Panc1 (cell line): ENCODE data around the gene DBH. TPM values are rescaled to one million over a fixed set of nuclear protein-coding genes. Genes with fewer than 3 reads are reported as not detected.

Experiments
- ATAC-seq: fragments of 200-7000 bp; cut with Tn5 transposase; 2 replicates; pipeline ENCODE4 v1.9.1; 2020; ENCODE audit warnings: mild to moderate bottlenecking, moderate library complexity
- BruUV-seq: library from RNA; stranded (reverse); fragments of 400-500 nt; replicated peaks from 2 replicates; lab custom pipeline; 2021; lab: Mats Ljungman, UMichigan
- CTCF ChIA-PET: fragments of 300-600 bp; sonication (Branson Sonifier 250); formaldehyde crosslinking; loops from one replicate; lab custom pipeline; 2022; ENCODE audit warnings: antibody characterized with exemption; lab: Charles Lee
- POLR2A ChIA-PET: fragments of 300-600 bp; sonication (Branson Sonifier 250); formaldehyde crosslinking; loops from one replicate; lab custom pipeline; 2022; ENCODE audit warnings: antibody characterized with exemption; lab: Charles Lee
- DNase-seq: peaks from one replicate; pipeline ENCODE4 v3.0.0-alpha.2; 2010; ENCODE audit warnings: low read depth, low spot score
- H3K27ac ChIP-seq: 2 replicates; pipeline ENCODE4 v1.5.1; 2011; ENCODE audit warnings: mild to moderate bottlenecking, low read length, inconsistent platforms
- H3K27me3 ChIP-seq: fragments of 200-500 bp; sonication (Bioruptor generic); 2 replicates; pipeline ENCODE4 v1.6.0; 2014; ENCODE audit warnings: low read length, inconsistent platforms; ENCODE audit not compliant: control insufficient read depth, insufficient read depth
- H3K36me3 ChIP-seq: fragments of 200-500 bp; sonication (Bioruptor generic); 2 replicates; pipeline ENCODE4 v1.5.1; 2014; ENCODE audit warnings: inconsistent platforms, mild to moderate bottlenecking, low read length, moderate library complexity; ENCODE audit not compliant: control insufficient read depth, insufficient read depth
- H3K4me1 ChIP-seq: 2 replicates; pipeline ENCODE4 v1.5.1; 2011; ENCODE audit warnings: inconsistent platforms, mild to moderate bottlenecking, low read length, moderate library complexity; ENCODE audit not compliant: control insufficient read depth, insufficient read depth
- H3K4me3 ChIP-seq, 2 experiments: 2 replicates each; pipeline ENCODE4 v1.5.1; 2011 to 2012; ENCODE audit warnings: low read depth in 2 of 2, low read length in 2 of 2, mild to moderate bottlenecking in 2 of 2, inconsistent platforms in 1 of 2, moderate library complexity in 1 of 2
- H3K9me3 ChIP-seq: fragments of 200-500 bp; sonication (Bioruptor generic); 2 replicates; pipeline ENCODE4 v1.5.1; 2014; ENCODE audit warnings: low read depth, mild to moderate bottlenecking, inconsistent platforms, low read length, moderate library complexity; ENCODE audit not compliant: control insufficient read depth, insufficient read depth
- CTCF ChIP-seq: fragments of 450-650 bp; IDR thresholded peaks from 2 replicates; pipeline ENCODE4 v1.5.1; 2017; ENCODE audit warnings: mild to moderate bottlenecking
- POLR2AphosphoS5 ChIP-seq: IDR thresholded peaks from 2 replicates; pipeline ENCODE4 v1.6.1; 2012; ENCODE audit warnings: mild to moderate bottlenecking, low read depth, low read length, moderate library complexity
- REST ChIP-seq, 2 experiments: IDR thresholded peaks; 2 replicates each; pipeline ENCODE4 v1.6.1; 2011 to 2012; ENCODE audit warnings: low read depth in 2 of 2, control low read depth in 1 of 2, low read length in 1 of 2, mild to moderate bottlenecking in 1 of 2, moderate library complexity in 1 of 2; ENCODE audit not compliant: insufficient read depth in 1 of 2
- SIN3A ChIP-seq: IDR thresholded peaks from 2 replicates; pipeline ENCODE4 v1.6.1; 2012; ENCODE audit warnings: low read depth, mild to moderate bottlenecking, low read length, moderate library complexity, borderline replicate concordance; ENCODE audit not compliant: insufficient read depth
- TCF7L2 ChIP-seq: IDR thresholded peaks from 2 replicates; pipeline ENCODE4 v1.6.1; 2011; ENCODE audit warnings: mild to moderate bottlenecking, low read depth, low read length, inconsistent platforms
- in situ Hi-C: cut with HindIII; loops from 2 replicates; pipeline ENCODE4 v1.10.0; 2016; ENCODE audit warnings: low sequenced_read_pairs, low pct_unique_long_range_greater_than_20kb
- intact Hi-C: fragments of 100-400 bp; cut with micrococcal nuclease; formaldehyde crosslinking; loops from one replicate; pipeline ENCODE4 v1.10.0; 2022; ENCODE audit not compliant: unreplicated experiment
- total RNA-seq: library from RNA; stranded (reverse); gene quantifications from one replicate; pipeline ENCODE4 v1.2.1, GENCODE V29; 2021; ENCODE audit not compliant: unreplicated experiment

DBH gene
- total RNA-seq, 1 experiment from 2014 or later, result not detected

- no peak overlapping the region for H3K4me3 ChIP-seq
- H3K27me3 ChIP-seq, result no peaks in the 10 kb centered on the region
- H3K9me3 ChIP-seq, result no peaks in the 10 kb centered on the region
- TF ChIP-seq CTCF (no peak), POLR2AphosphoS5 (no peak), SIN3A (no peak), REST (IDR thresholded peaks at IDR 0.05; ENCODE audit: insufficient read depth in 1 of 2, low read depth in 2 of 2, low read length in 1 of 2) (no peak), TCF7L2 (no peak)
- in situ Hi-C loops, result no loop called here
- ChIA-PET CTCF (no interaction called here), POLR2A (no interaction called here)
- no peaks in the 10 kb centered on the region for H3K4me1 ChIP-seq
- no peak overlapping the region for H3K27ac ChIP-seq
- ATAC-seq (peak; percentile 38; the same call in 1 of the 2 replicates), DNase-seq (no peak)
- no peaks in the 10 kb centered on the region for H3K36me3 ChIP-seq
- intact Hi-C loops, result no loop called here
- no TSS peak for BruUV-seq
These were observed 55.6 kb downstream of the DBH start for GRCh38 chr9:133691626-133692363.

- Histone ChIP-seq H3K36me3 (no peaks in the 10 kb centered on the region), H3K9me3 (no peaks in the 10 kb centered on the region), H3K27me3 (no peaks in the 10 kb centered on the region), H3K4me3 (no peak overlapping the region), H3K27ac (no peak overlapping the region), H3K4me1 (no peaks in the 10 kb centered on the region)
- no TSS peak for BruUV-seq
- CTCF ChIA-PET, result no interaction called here
- no peak for DNase-seq
- in situ Hi-C loops, result no loop called here
- no peak for TF ChIP-seq REST (IDR thresholded peaks at IDR 0.05; ENCODE audit: insufficient read depth in 1 of 2, low read depth in 2 of 2, low read length in 1 of 2)
- no peak for TF ChIP-seq POLR2AphosphoS5
- no peak for TF ChIP-seq SIN3A
- TF ChIP-seq TCF7L2, result no peak
- no peak for TF ChIP-seq CTCF
- POLR2A ChIA-PET, result no interaction called here
- no peak for ATAC-seq
- intact Hi-C loops, result no loop called here
These were observed 56.3 kb downstream of the DBH start for GRCh38 chr9:133692364-133692985.
